HepG2 (cell line): Measurements from ENCODE around the gene AKIP1. TPM values are rescaled to one million over a fixed set of nuclear protein-coding genes. Genes with fewer than 3 reads are reported as not detected.

ENCODE experiments used
- ATAC-seq: fragments of 200-7000 bp; cut with Tn5 transposase; 3 replicates; pipeline ENCODE4 v1.9.1; 2020; ENCODE audit warnings: mild to moderate bottlenecking, moderate library complexity
- BruUV-seq: library from RNA; stranded (reverse); fragments of 400-500 nt; replicated peaks from 2 replicates; lab custom pipeline; 2021; lab: Mats Ljungman, UMichigan
- CTCF ChIA-PET: fragments of 300-600 bp; formaldehyde crosslinking; extraction: SDS; loops from one replicate; lab custom pipeline; 2021; ENCODE audit warnings: low total read pairs, inconsistent platforms, low intra/inter-chr PET ratio; lab: Yijun Ruan, JAX
- POLR2A ChIA-PET: fragments of 350-600 bp; sonication (Branson Sonifier 250); formaldehyde crosslinking; loops from one replicate; lab custom pipeline; 2020; ENCODE audit warnings: antibody characterized with exemption, inconsistent platforms; lab: Yijun Ruan, JAX
- DNase-seq: peaks from one replicate; pipeline ENCODE4 v3.0.0-alpha.2; 2015; ENCODE audit warnings: low spot score
- FAIRE-seq: peaks from 3 replicates; lab custom pipeline; 2011; peaks lifted over from hg19 to GRCh38; lab: Jason Lieb, UNC
- H2AFZ ChIP-seq: one replicate; pipeline ENCODE4 v1.6.1; 2011; ENCODE audit warnings: low read length, inconsistent platforms
- H3K27ac ChIP-seq: fragments of 300-600 bp; 3 replicates; pipeline ENCODE4 v1.8.0; 2011; ENCODE audit warnings: mixed run types, mild to moderate bottlenecking, mixed read lengths, low read length, inconsistent platforms; ENCODE audit not compliant: insufficient read depth; ENCODE audit errors: extremely low read length
- H3K27me3 ChIP-seq, 2 experiments: fragments of 200-600 bp in 1 of 2; 2 replicates in 1 of 2; 3 replicates in 1 of 2; pipeline versions ENCODE4 v1.6.0 to v1.8.0; 2011; ENCODE audit warnings: low read length in 2 of 2, mild to moderate bottlenecking in 2 of 2, moderate library complexity in 2 of 2, inconsistent platforms in 1 of 2; ENCODE audit not compliant: insufficient read depth in 2 of 2, control insufficient read depth in 1 of 2
- H3K36me3 ChIP-seq, 2 experiments: fragments of 200-600 bp in 1 of 2; replicated peaks in 1 of 2; 2 replicates in 1 of 2; 3 replicates in 1 of 2; pipeline versions ENCODE4 v1.5.1 to v1.8.0; 2011; ENCODE audit warnings: low read length in 2 of 2, inconsistent platforms in 1 of 2; ENCODE audit not compliant: insufficient read depth in 2 of 2, control insufficient read depth in 1 of 2
- H3K4me1 ChIP-seq: 2 replicates; pipeline ENCODE4 v1.5.1; 2012; ENCODE audit warnings: low read length, inconsistent platforms; ENCODE audit not compliant: insufficient read depth
- H3K4me2 ChIP-seq: 2 replicates; pipeline ENCODE4 v1.6.0; 2011; ENCODE audit warnings: low read depth, low read length, inconsistent platforms
- H3K4me3 ChIP-seq, 3 experiments: fragments of 200-600 bp in 1 of 3; sonication (generic), shearing (Covaris generic) in 1 of 3; replicated peaks in 1 of 3; 2 replicates each; pipeline ENCODE4 v1.5.1; 2011 to 2016; ENCODE audit warnings: low read length in 3 of 3, inconsistent platforms in 2 of 3, low read depth in 2 of 3, mild to moderate bottlenecking in 2 of 3, control low read depth in 1 of 3, mixed read lengths in 1 of 3; ENCODE audit not compliant: insufficient read depth in 1 of 3
- H3K79me2 ChIP-seq: one replicate; pipeline ENCODE4 v1.6.1; 2011; ENCODE audit warnings: low read length, inconsistent platforms; ENCODE audit not compliant: insufficient read depth
- H3K9ac ChIP-seq: 2 replicates; pipeline ENCODE4 v1.6.0; 2011; ENCODE audit warnings: mild to moderate bottlenecking, low read depth, low read length, inconsistent platforms; ENCODE audit not compliant: insufficient read depth
- H3K9me3 ChIP-seq: 2 replicates; pipeline ENCODE4 v1.5.1; 2012; ENCODE audit warnings: mild to moderate bottlenecking, low read length
- H4K20me1 ChIP-seq: 2 replicates; pipeline ENCODE4 v1.6.0; 2011; ENCODE audit warnings: inconsistent platforms, mild to moderate bottlenecking, low read length, moderate library complexity; ENCODE audit not compliant: insufficient read depth
- BORCS8-MEF2B ChIP-seq: sonication (generic); formaldehyde crosslinking; IDR thresholded peaks from 2 replicates; pipeline ENCODE4 v1.8.0; 2022; ENCODE audit warnings: mild to moderate bottlenecking, missing genetic modification reagents
- DPF2 ChIP-seq: sonication (generic); formaldehyde crosslinking; IDR thresholded peaks from 2 replicates; pipeline ENCODE4 v1.4.0; 2020; ENCODE audit warnings: mild to moderate bottlenecking, low read depth, missing genetic modification reagents, borderline replicate concordance
- SUZ12 ChIP-seq: fragments of 150-350 bp; IDR thresholded peaks from 2 replicates; pipeline ENCODE4 v1.6.1; 2014; ENCODE audit warnings: low read depth, low read length
- WGBS: methylation state at CpG from one replicate; pipeline ENCODE4 v1.1.6; 2017; ENCODE audit warnings: low lambda C conversion rate; 5-methylcytosine and 5-hydroxymethylcytosine counted together
- in situ Hi-C: cut with HindIII; loops from 2 replicates; pipeline ENCODE4 v1.10.0; 2017; ENCODE audit warnings: low pct_unique_long_range_greater_than_20kb; ENCODE audit not compliant: extremely low pct_ligation_motif_present
- intact Hi-C: fragments of 100-400 bp; cut with micrococcal nuclease; formaldehyde crosslinking; loops from one replicate; pipeline ENCODE4 v1.10.0; 2022; ENCODE audit not compliant: unreplicated experiment
- polyA plus RNA-seq, 8 experiments: library from polyadenylated mRNA; depleted of rRNA in 3 of 8; stranded (reverse) in 7 of 8; unstranded in 1 of 8; fragments of >200 nt; fragmentation: Illumina TruSeq in 4 of 8; extraction: Trizol in 4 of 8; gene quantifications; 2 replicates each; pipeline versions ENCODE4 v1.2.1 to v1.2.3, GENCODE V29; 2011 to 2016; ENCODE audit warnings: low read depth in 4 of 8, missing spikeins in 1 of 8, mixed read lengths in 1 of 8; ENCODE audit not compliant: insufficient read depth in 1 of 8
- total RNA-seq, 5 experiments: library from RNA; depleted of rRNA; stranded (reverse); fragments of >200 nt; fragmentation: Illumina TruSeq; extraction: Trizol; gene quantifications; 2 replicates each; pipeline ENCODE4 v1.2.3, GENCODE V29; 2016; ENCODE audit warnings: low read depth in 1 of 5
- TF ChIP-seq, protein P1 (sequence below): sonication (generic); formaldehyde crosslinking; IDR thresholded peaks from 2 replicates; pipeline ENCODE4 v1.4.0; 2020; ENCODE audit warnings: low read depth, missing genetic modification reagents
- TF ChIP-seq, protein P2 (sequence below): sonication (generic); formaldehyde crosslinking; IDR thresholded peaks from 2 replicates; pipeline ENCODE4 v1.4.0; 2020; ENCODE audit warnings: missing genetic modification reagents

The AKIP1 gene
- total and polyA plus RNA-seq, 2 of the 13 experiments (the other 11 are each of a cell fraction or from before 2014, with no cell fraction given) = 10.0 to 20.3 TPM

DNA sequence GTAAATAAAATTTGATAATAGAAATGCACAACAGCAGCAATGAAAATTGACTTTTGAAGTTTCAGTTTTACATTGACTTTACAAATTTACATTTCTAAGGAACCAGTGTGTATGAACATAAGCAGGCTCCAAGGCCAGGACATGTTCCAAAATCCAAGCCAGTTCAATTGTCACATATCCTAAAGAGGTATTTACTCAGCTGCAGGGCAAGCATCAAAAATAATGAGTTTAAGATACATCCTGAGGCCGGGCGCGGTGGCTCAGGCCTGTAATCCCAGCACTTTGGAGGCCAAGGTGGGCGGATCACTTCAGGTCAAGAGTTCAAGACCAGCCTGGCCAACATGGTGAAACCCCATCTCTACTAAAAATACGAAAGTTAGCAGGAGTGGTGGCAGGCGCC lies 39.0 kb upstream of the AKIP1 start:
- Histone ChIP-seq H3K27me3 (peaks cover 0 to 24% of the 10 kb centered on the region in 2 experiments; a peak in 3 of 5 replicates), H3K9ac (no peak overlapping the region), H2AFZ (no peak overlapping the region), H4K20me1 (no peaks in the 10 kb centered on the region), H3K36me3 (no peaks in the 10 kb centered on the region), H3K4me2 (no peak overlapping the region), H3K27ac (no peak overlapping the region), H3K9me3 (no peaks in the 10 kb centered on the region), H3K4me1 (peaks cover 26% of the 10 kb centered on the region), H3K4me3 (no peak overlapping the region), H3K79me2 (no peaks in the 10 kb centered on the region)
- ChIA-PET POLR2A (no interaction called here), CTCF (no interaction called here)
- 18% methylated on average over 6 of the region's 6 CpGs for WGBS
- DNase-seq (no peak), FAIRE-seq (no peak), ATAC-seq (no peak)
- in situ Hi-C loops = no loop called here
- BruUV-seq = no TSS peak
- TF ChIP-seq, protein P1, sequence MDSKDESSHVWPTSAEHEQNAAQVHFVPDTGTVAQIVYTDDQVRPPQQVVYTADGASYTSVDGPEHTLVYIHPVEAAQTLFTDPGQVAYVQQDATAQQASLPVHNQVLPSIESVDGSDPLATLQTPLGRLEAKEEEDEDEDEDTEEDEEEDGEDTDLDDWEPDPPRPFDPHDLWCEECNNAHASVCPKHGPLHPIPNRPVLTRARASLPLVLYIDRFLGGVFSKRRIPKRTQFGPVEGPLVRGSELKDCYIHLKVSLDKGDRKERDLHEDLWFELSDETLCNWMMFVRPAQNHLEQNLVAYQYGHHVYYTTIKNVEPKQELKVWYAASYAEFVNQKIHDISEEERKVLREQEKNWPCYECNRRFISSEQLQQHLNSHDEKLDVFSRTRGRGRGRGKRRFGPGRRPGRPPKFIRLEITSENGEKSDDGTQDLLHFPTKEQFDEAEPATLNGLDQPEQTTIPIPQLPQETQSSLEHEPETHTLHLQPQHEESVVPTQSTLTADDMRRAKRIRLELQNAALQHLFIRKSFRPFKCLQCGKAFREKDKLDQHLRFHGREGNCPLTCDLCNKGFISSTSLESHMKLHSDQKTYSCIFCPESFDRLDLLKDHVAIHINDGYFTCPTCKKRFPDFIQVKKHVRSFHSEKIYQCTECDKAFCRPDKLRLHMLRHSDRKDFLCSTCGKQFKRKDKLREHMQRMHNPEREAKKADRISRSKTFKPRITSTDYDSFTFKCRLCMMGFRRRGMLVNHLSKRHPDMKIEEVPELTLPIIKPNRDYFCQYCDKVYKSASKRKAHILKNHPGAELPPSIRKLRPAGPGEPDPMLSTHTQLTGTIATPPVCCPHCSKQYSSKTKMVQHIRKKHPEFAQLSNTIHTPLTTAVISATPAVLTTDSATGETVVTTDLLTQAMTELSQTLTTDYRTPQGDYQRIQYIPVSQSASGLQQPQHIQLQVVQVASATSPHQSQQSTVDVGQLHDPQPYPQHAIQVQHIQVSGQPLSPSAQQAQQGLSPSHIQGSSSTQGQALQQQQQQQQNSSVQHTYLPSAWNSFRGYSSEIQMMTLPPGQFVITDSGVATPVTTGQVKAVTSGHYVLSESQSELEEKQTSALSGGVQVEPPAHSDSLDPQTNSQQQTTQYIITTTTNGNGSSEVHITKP = no peak
- TF ChIP-seq BORCS8-MEF2B (CRISPR knock-in tag) (no peak), SUZ12 (no peak), DPF2 (CRISPR knock-in tag) (no peak)
- TF ChIP-seq, protein P2, sequence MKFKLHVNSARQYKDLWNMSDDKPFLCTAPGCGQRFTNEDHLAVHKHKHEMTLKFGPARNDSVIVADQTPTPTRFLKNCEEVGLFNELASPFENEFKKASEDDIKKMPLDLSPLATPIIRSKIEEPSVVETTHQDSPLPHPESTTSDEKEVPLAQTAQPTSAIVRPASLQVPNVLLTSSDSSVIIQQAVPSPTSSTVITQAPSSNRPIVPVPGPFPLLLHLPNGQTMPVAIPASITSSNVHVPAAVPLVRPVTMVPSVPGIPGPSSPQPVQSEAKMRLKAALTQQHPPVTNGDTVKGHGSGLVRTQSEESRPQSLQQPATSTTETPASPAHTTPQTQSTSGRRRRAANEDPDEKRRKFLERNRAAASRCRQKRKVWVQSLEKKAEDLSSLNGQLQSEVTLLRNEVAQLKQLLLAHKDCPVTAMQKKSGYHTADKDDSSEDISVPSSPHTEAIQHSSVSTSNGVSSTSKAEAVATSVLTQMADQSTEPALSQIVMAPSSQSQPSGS (CRISPR knock-in tag) = no peak
- intact Hi-C loops = loop anchor here (2.0 kb wide), 1 partner anchor 33 kb away; no protein-coding TSS in a partner anchor
